H1 (cell line): Measurements from ENCODE around the gene BRCA2. TPM values are rescaled to one million over a fixed set of nuclear protein-coding genes. Genes with fewer than 3 reads are reported as not detected.

Experiments
- CTCF ChIA-PET: fragments of 300-600 bp; sonication (Branson Sonifier 250); formaldehyde crosslinking; loops from one replicate; lab custom pipeline; 2021; ENCODE audit not compliant: partially characterized antibody; lab: Charles Lee
- POLR2A ChIA-PET: fragments of 300-600 bp; sonication (Branson Sonifier 250); formaldehyde crosslinking; loops from one replicate; lab custom pipeline; 2021; ENCODE audit warnings: inconsistent platforms; ENCODE audit not compliant: partially characterized antibody; lab: Charles Lee
- DNase-seq, 2 experiments: peaks; one replicate each; pipeline versions ENCODE4 v3.0.0 to v3.0.0-alpha.2; 2010 to 2022; ENCODE audit warnings: low spot score in 2 of 2, low read depth in 1 of 2, mixed read lengths in 1 of 2
- FAIRE-seq: peaks from 2 replicates; lab custom pipeline; 2011; peaks lifted over from hg19 to GRCh38; lab: Jason Lieb, UNC
- H2AFZ ChIP-seq: 2 replicates; pipeline ENCODE4 v1.8.1; 2012; ENCODE audit warnings: low read length, inconsistent platforms
- H2AK5ac ChIP-seq: 2 replicates; pipeline ENCODE4 v1.6.1; 2013; ENCODE audit warnings: low read depth, low read length
- H2BK120ac ChIP-seq: replicated peaks from 2 replicates; pipeline ENCODE3; 2013; ENCODE audit warnings: low read depth, low read length, inconsistent platforms
- H2BK12ac ChIP-seq: 2 replicates; pipeline ENCODE4 v1.6.1; 2013; ENCODE audit warnings: low read depth, low read length
- H2BK15ac ChIP-seq: 2 replicates; pipeline ENCODE4 v1.6.1; 2013; ENCODE audit warnings: low read length
- H2BK20ac ChIP-seq: 2 replicates; pipeline ENCODE4 v1.6.1; 2013; ENCODE audit warnings: low read length
- H2BK5ac ChIP-seq: 2 replicates; pipeline ENCODE4 v1.6.1; 2013; ENCODE audit warnings: low read depth, low read length
- H3K14ac ChIP-seq: 2 replicates; pipeline ENCODE4 v1.6.1; 2013; ENCODE audit warnings: inconsistent platforms; ENCODE audit not compliant: insufficient read length
- H3K18ac ChIP-seq: 2 replicates; pipeline ENCODE4 v1.6.1; 2013; ENCODE audit warnings: low read length; ENCODE audit errors: extremely low read depth
- H3K23ac ChIP-seq: 2 replicates; pipeline ENCODE4 v1.6.1; 2013; ENCODE audit warnings: inconsistent platforms; ENCODE audit not compliant: insufficient read length
- H3K23me2 ChIP-seq: 2 replicates; pipeline ENCODE4 v1.6.1; 2013; ENCODE audit warnings: low read depth, low read length
- H3K27ac ChIP-seq: 2 replicates; pipeline ENCODE4 v1.6.1; 2011; ENCODE audit warnings: low read depth, low read length, inconsistent platforms
- H3K27me3 ChIP-seq, 4 experiments: replicated peaks in 1 of 4; 1 replicate in 1 of 4; 2 replicates in 3 of 4; pipeline versions ENCODE4 v1.6.1 to v1.8.1; 2011 to 2013; ENCODE audit warnings: low read length in 3 of 4, mild to moderate bottlenecking in 3 of 4, inconsistent platforms in 2 of 4, mixed read lengths in 2 of 4, moderate library complexity in 1 of 4; ENCODE audit not compliant: control insufficient read depth in 3 of 4, insufficient read depth in 3 of 4; ENCODE audit errors: extremely low read depth in 1 of 4
- H3K36me3 ChIP-seq, 4 experiments: 2 replicates each; pipeline versions ENCODE4 v1.6.1 to v1.8.1; 2011 to 2013; ENCODE audit warnings: mild to moderate bottlenecking in 4 of 4, low read length in 3 of 4, moderate library complexity in 2 of 4, control low read depth in 1 of 4, inconsistent platforms in 1 of 4; ENCODE audit not compliant: insufficient read depth in 4 of 4, control insufficient read depth in 2 of 4
- H3K4ac ChIP-seq: replicated peaks from 2 replicates; pipeline ENCODE3; 2013; ENCODE audit warnings: low read length, low read depth, mixed read lengths, inconsistent platforms; ENCODE audit not compliant: insufficient read length
- H3K4me1 ChIP-seq, 4 experiments: replicated peaks in 1 of 4; 1 replicate in 1 of 4; 2 replicates in 3 of 4; pipeline versions ENCODE4 v1.6.1 to v1.8.1; 2011 to 2013; ENCODE audit warnings: low read length in 3 of 4, inconsistent platforms in 2 of 4, mixed read lengths in 1 of 4; ENCODE audit not compliant: insufficient read depth in 4 of 4, control insufficient read depth in 3 of 4
- H3K4me2 ChIP-seq, 2 experiments: 2 replicates each; pipeline versions ENCODE4 v1.6.1 to v1.8.1; 2011 to 2013; ENCODE audit warnings: low read depth in 2 of 2, low read length in 2 of 2, control low read depth in 1 of 2, inconsistent platforms in 1 of 2, mild to moderate bottlenecking in 1 of 2; ENCODE audit not compliant: insufficient read depth in 1 of 2
- H3K4me3 ChIP-seq, 4 experiments: fragments of 200-600, 300-600 bp in 1 of 4; sonication (generic), shearing (Covaris generic), sonication (Bioruptor Twin) in 1 of 4; 2 replicates each; pipeline versions ENCODE4 v1.5.1 to v1.8.1; 2011 to 2016; ENCODE audit warnings: low read length in 4 of 4, low read depth in 3 of 4, control low read depth in 2 of 4, inconsistent platforms in 2 of 4, mild to moderate bottlenecking in 2 of 4, mixed read lengths in 1 of 4, moderate library complexity in 1 of 4; ENCODE audit not compliant: insufficient read depth in 2 of 4; ENCODE audit errors: extremely low read depth in 1 of 4
- H3K56ac ChIP-seq: replicated peaks from 2 replicates; pipeline ENCODE3; 2013; ENCODE audit warnings: low read depth, mild to moderate bottlenecking, mixed read lengths, low read length, inconsistent platforms; ENCODE audit not compliant: insufficient read length
- H3K79me1 ChIP-seq: 2 replicates; pipeline ENCODE4 v1.6.1; 2013; ENCODE audit warnings: low read depth, low read length, control low read depth
- H3K79me2 ChIP-seq, 2 experiments: 2 replicates each; pipeline versions ENCODE4 v1.6.1 to v1.8.1; 2012 to 2013; ENCODE audit warnings: low read length in 2 of 2, mild to moderate bottlenecking in 2 of 2, inconsistent platforms in 1 of 2; ENCODE audit not compliant: insufficient read depth in 2 of 2, control insufficient read depth in 1 of 2
- H3K9ac ChIP-seq, 4 experiments: replicated peaks in 1 of 4; 1 replicate in 1 of 4; 2 replicates in 3 of 4; pipeline versions ENCODE4 v1.6.1 to v1.8.1; 2011 to 2013; ENCODE audit warnings: low read depth in 3 of 4, low read length in 3 of 4, control low read depth in 2 of 4, mild to moderate bottlenecking in 2 of 4, moderate library complexity in 2 of 4, inconsistent platforms in 1 of 4; ENCODE audit errors: extremely low read depth in 1 of 4
- H3K9me3 ChIP-seq, 2 experiments: 2 replicates each; pipeline versions ENCODE4 v1.6.1 to v1.8.1; 2012 to 2013; ENCODE audit warnings: mild to moderate bottlenecking in 2 of 2, moderate library complexity in 2 of 2, control low read depth in 1 of 2, inconsistent platforms in 1 of 2, low read depth in 1 of 2, low read length in 1 of 2, mixed read lengths in 1 of 2; ENCODE audit not compliant: insufficient read depth in 2 of 2
- H4K20me1 ChIP-seq, 2 experiments: replicated peaks in 1 of 2; 2 replicates each; pipeline versions ENCODE3 to v1.8.1; 2011 to 2013; ENCODE audit warnings: inconsistent platforms in 2 of 2, low read length in 2 of 2, mild to moderate bottlenecking in 1 of 2; ENCODE audit not compliant: insufficient read depth in 2 of 2, control insufficient read depth in 1 of 2
- H4K5ac ChIP-seq: 2 replicates; pipeline ENCODE4 v1.6.1; 2013; ENCODE audit warnings: low read length, low read depth, mixed read lengths, inconsistent platforms; ENCODE audit not compliant: insufficient read length
- H4K8ac ChIP-seq: 2 replicates; pipeline ENCODE4 v1.8.0; 2013; ENCODE audit warnings: mild to moderate bottlenecking, moderate library complexity, low read length, inconsistent platforms; ENCODE audit not compliant: insufficient read depth; ENCODE audit errors: extremely low read depth
- H4K91ac ChIP-seq: replicated peaks from 2 replicates; pipeline ENCODE3; 2013; ENCODE audit warnings: low read length, mixed read lengths, inconsistent platforms; ENCODE audit not compliant: insufficient read length
- CEBPB ChIP-seq: IDR thresholded peaks from 2 replicates; pipeline ENCODE4 v1.6.1; 2012; ENCODE audit warnings: low read depth, low read length
- GTF2F1 ChIP-seq: IDR thresholded peaks from 2 replicates; pipeline ENCODE4 v1.6.1; 2012; ENCODE audit warnings: low read depth, low read length, improper control_type of control experiment, borderline replicate concordance
- WGBS, 2 experiments: shearing (Covaris generic) in 1 of 2; methylation state at CpG; one replicate each; pipeline versions ENCODE4 v1.1.6 to v1.1.7; 2013 to 2015; ENCODE audit warnings: low lambda C conversion rate in 2 of 2, mixed read lengths in 2 of 2, inconsistent platforms in 1 of 2, low coverage in 1 of 2, missing lambda C conversion rate in 1 of 2; ENCODE audit not compliant: insufficient replicate concordance in 2 of 2, insufficient coverage in 1 of 2, insufficient read length in 1 of 2; ENCODE audit errors: extremely low coverage in 1 of 2, missing lambda C conversion rate in 1 of 2; 5-methylcytosine and 5-hydroxymethylcytosine counted together
- polyA plus RNA-seq, 7 experiments: library from polyadenylated mRNA; depleted of rRNA in 3 of 7; stranded (reverse) in 5 of 7; unstranded in 2 of 7; fragments of >200 nt in 5 of 7; fragments of 200-250 nt in 2 of 7; gene quantifications; 1 replicate in 5 of 7; 2 replicates in 1 of 7; 4 replicates in 1 of 7; pipeline versions ENCODE4 v1.2.1 to v1.2.3, GENCODE V29; 2011 to 2013; ENCODE audit warnings: missing spikeins in 2 of 7, mixed read lengths in 2 of 7
- total RNA-seq: library from RNA; stranded (reverse); fragmentation: NEBNext Ultra II Directional; extraction: Animal tissue kit (Norgen Biotek cat#: 25700); gene quantifications from 2 replicates; pipeline ENCODE4 v1.2.1, GENCODE V29; 2021

BRCA2 gene
- total and polyA plus RNA-seq, 2 of the 8 experiments (the other 6 are each of a cell fraction or from before 2014, with no cell fraction given) = 4.2 to 24.9 TPM

- ChIA-PET CTCF (no interaction called here), POLR2A (no interaction called here)
- Histone ChIP-seq H2BK15ac (no peak overlapping the region), H3K18ac (no peak overlapping the region), H3K4me1 (no peaks in the 10 kb centered on the region), H3K79me2 (no peaks in the 10 kb centered on the region), H3K4me3 (no peak overlapping the region), H3K9me3 (peaks cover 0 to 3% of the 10 kb centered on the region in 2 experiments; a peak in 1 of 4 replicates), H4K20me1 (no peaks in the 10 kb centered on the region), H3K9ac (no peak overlapping the region), H3K23ac (no peak overlapping the region), H3K4ac (no peak overlapping the region), H3K14ac (no peak overlapping the region), H3K79me1 (no peaks in the 10 kb centered on the region), H2BK120ac (no peak overlapping the region), H2BK5ac (no peak overlapping the region), H4K91ac (no peak overlapping the region), H3K27me3 (no peaks in the 10 kb centered on the region), H2BK20ac (no peak overlapping the region), H4K5ac (no peak overlapping the region), H3K4me2 (no peak overlapping the region), H2BK12ac (no peak overlapping the region), H4K8ac (no peak overlapping the region), H3K36me3 (peaks cover 0 to 27% (median 1%) of the 10 kb centered on the region in 4 experiments; a peak in 5 of 8 replicates), H2AFZ (no peak overlapping the region), H3K23me2 (no peaks in the 10 kb centered on the region), H2AK5ac (no peak overlapping the region), H3K56ac (no peak overlapping the region), H3K27ac (no peak overlapping the region)
- TF ChIP-seq GTF2F1 (no peak), CEBPB (peak; percentile 11; the same call in 1 of the 2 replicates)
- FAIRE-seq (no peak), DNase-seq (no peak)
- 86% methylated on average over 2 of the region's 2 CpGs; no CpG with 5 or more reads in 1 of the 2 experiments for WGBS, 2 experiments
Observed at GRCh38 chr13:32370805-32371204, 55.5 kb downstream of the BRCA2 start.
